ENCODE data around the gene PSD2. TPM values are rescaled to one million over a fixed set of nuclear protein-coding genes. Genes with fewer than 3 reads are reported as not detected.

PSD2 gene
- total RNA-seq, 1 experiment from 2014 or later: 0.12 TPM

DNA sequence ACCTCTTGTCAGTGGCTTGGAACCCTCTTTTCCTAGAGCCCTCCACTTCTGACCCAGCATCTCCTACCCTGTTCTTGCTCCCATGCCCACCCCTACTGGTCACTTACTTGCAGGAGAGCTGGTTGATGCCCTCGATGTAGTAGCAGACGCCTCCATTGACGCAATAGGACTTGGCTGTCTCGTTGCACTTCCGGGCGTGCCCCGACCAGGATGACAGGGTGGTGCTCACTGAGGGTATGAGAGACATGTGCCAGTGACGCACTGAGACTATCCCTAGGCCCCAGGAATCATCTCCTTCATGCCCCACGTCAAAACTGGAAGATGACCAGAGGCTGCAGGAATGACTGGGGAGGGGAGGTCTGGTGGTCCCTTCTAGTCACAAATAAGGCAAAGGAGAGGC is 76.0 kb downstream of the PSD2 start:
- no peak for DNase-seq (ENCODE audit: extremely low read depth, low read depth)

DNA sequence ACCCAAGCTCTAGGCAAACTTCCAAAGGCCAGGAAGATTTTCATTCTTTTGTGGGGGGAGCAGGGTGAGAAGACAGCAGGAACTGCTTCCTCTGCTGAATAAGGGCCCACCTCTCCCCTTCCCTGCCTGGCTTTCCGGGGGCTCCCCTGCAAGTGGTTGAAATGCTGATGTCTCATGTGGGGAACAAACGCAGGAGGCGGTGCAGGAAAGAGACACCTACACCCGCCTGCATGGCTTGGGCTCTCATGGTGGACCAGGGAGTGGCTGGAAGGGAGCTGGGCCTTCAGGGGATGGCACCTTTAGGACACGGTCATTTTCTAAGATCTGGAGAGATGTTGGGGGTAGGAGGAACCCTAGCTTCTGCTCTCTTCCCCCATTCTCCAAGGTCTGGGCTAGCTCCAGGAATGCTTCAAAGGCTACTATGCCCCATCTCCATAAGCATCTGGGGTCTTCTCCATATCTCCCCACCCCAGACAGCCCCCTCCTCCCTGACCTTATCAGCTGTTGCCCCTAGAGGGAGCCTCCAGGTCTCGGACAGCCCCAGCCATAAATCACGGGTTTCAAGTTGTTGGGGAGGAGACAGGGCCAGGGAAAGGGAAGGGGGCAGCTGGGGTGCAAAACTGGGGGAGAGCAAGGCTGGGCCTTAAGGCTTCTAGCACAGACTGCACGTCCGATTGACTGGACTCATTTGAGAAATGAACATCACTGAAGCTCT is 76.6 kb downstream of the PSD2 start:
- DNase-seq (ENCODE audit: extremely low read depth, low read depth): no peak

- no peak for DNase-seq (ENCODE audit: extremely low read depth, low read depth)
Measured at GRCh38 chr5:139872851-139873794, 77.5 kb downstream of the PSD2 start.

DNA sequence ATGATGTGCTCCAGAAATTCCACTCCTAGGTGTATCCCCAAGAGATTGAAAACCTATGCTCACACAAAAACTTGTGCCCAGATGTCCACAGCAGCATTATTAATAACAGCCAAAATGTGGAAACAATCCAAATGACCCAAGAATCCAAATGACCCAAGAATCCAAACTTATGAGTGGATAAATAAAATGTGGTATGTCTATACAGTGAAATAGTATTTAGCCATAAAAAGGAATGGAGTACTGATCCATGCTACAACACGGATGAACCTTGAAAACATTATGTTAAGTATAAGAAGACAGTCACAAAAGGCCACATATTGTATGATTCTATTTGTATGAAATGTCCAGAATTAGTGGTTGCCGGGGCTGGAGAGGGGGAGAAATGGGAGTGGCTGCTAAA is 80.3 kb downstream of the PSD2 start:
- DNase-seq (ENCODE audit: extremely low read depth, low read depth): no peak

GRCh38 chr5:139877129-139877597 is 81.6 kb downstream of the PSD2 start:
- DNase-seq (ENCODE audit: extremely low read depth, low read depth): no peak

DNA sequence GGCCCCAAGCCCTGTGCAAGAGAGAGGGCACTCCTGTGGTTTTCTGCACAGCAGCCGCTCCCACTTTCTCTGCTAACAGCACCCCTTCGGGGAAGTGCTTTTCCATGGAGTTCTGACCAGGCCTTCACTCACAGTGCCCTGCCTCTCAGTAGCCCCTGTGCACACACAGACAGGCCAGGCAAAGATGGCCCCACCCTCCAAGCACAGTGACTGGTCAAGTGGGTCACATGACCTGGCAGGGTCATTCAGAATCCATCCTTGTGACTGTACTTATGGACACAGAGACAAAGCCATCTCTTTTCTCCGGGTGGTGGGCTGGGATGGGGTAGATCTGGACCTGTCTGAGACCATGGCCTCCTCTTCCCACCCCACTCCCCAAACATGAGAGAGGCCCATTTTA is 82.5 kb downstream of the PSD2 start:
- no peak for DNase-seq (ENCODE audit: extremely low read depth, low read depth)

DNA sequence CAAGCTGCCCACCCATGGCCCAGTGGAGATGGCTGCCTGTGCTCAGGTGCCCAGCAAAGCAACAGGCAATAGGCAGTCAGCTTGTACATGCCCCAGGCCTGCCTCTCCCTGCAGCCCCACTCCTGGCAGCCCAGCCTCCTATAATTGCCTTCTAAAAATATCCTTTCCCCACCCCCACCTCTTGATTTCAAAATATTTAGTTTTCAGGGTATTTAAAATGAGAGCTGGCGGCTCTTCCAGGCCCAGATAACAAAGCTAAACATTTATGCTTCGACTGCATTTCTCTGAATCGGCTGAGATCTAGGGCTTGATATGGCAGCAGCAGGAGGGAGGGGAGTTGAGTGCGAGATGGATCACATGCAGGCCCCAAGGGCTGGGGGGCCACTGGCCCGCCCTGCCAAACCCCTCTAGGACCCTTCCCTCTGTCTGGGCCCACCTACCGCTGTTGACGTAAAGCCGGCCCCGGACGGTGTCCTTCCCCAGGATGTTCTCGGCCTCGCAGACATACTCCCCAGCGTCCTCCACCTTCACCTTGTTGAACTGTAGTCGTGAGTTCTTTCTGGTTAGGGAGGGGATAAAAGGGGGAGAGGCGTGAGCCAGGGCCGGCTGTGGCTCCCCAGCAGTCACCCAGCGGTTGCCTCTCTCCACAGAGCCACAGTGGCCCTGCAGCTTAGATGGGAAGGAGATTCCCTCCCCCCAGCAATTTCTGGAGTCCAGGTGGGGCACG is 85.0 kb downstream of the PSD2 start:
- no peak for DNase-seq (ENCODE audit: extremely low read depth, low read depth)

GRCh38 chr5:139881143-139881733 is 85.6 kb downstream of the PSD2 start:
- DNase-seq (ENCODE audit: extremely low read depth, low read depth): no peak

DNA sequence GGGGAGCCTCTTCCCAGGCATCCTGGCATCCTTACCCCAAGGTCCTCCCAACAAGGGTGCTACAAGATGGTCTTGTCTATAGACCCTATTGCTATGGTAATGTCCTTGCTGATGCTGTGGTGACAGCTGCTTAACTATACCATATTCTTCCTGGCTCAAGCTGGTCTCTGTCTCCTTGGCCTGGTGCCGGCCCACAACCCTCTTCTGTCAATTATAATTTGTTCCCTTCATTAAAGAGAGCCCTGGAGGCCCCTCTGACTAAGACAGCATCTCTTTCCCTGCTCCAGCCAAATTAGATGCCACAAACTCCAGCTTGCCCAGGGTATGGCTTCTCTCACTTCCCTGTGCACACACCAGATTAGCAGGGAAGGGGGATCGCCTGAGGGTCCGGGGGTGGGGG is 86.7 kb downstream of the PSD2 start:
- no peak for DNase-seq (ENCODE audit: extremely low read depth, low read depth)

DNA sequence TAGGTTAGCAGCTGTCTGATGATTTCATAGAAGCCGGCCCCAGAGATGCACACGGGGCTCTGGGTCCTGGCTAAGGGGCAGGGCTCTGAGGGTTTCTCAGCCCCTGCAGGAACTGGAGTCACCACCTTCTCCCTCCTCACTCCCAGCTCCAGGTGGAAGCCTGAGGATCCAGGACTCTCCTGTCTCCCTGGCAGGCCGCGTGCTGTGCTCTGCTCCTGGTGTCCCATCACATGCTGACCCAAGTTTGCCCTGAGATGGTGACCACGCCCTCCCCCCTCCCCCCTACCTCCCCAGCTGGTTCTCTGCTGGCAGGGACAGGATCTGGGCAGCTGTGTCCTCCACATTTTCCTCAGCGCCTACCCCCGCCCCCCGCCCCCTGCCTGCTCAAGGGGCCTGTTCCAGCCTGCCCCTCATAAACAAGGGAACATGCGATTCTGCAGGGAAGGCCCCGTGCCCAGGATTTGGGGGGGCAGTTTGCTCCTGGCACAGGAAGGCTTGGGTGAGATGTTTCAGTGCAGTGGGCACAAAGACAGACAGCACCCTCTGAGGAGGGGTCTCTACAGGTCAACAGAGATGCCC is 87.4 kb downstream of the PSD2 start:
- DNase-seq (ENCODE audit: extremely low read depth, low read depth): no peak

- DNase-seq (ENCODE audit: extremely low read depth, low read depth): no peak
Measured at GRCh38 chr5:139884144-139884543, 88.5 kb downstream of the PSD2 start.

- DNase-seq (ENCODE audit: extremely low read depth, low read depth): no peak
Measured at GRCh38 chr5:139884734-139885133, 89.1 kb downstream of the PSD2 start.

DNA sequence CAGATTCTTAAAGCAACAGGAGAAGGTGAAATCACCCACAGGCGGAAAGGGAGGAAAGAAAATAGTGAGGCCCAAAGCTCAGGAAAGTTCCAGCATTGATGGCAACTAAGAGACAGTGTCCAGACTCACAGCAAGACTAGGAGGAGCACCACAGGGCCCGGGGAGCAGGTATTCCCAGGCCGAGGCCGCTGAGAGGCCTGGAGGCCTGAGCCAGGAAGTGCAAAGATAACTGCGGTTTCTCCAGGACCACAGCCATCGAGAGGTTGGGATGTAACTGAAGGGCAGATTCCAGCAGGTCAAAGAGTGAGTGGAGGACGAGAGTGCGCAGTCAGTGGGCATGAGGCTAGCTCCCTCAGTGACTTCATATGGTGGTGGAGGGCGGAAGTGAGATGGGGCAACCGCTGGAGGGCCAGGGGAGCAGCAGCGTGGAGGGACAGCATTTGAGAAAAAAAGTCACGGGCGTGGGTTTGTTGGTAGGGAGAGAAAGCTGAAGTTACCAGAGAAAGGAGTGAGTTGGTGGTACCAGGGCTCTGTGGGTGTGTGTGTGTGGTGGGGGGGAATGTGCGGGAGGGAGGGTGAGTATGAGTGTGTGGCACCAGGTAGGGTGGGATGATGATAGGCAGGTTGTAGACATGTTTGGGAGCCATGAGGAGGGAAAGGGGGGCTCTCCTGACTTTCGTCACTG is 89.7 kb downstream of the PSD2 start:
- DNase-seq (ENCODE audit: extremely low read depth, low read depth): no peak

- DNase-seq (ENCODE audit: extremely low read depth, low read depth): no peak
Measured at GRCh38 chr5:139885857-139886208, 90.2 kb downstream of the PSD2 start.

DNA sequence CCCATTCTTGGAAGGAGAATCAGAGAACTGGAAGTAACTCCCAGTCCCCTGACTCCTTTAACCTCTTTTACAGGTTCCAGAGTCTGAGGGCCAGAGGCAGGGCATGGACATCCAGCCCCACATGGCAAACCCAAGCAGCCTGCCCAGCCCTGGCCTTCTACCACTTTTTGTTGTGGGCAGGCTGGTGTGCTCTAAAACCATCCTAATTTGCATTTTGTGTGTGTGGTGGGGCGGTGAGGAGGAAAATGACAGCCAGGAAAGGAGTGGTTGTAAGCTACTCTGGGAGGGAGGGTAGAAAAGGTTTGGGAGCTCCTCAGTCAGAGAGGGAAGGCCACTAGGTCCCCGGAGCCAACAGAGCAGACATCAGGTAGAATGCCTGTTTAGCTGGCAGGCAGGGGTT is 90.6 kb downstream of the PSD2 start:
- no peak for DNase-seq (ENCODE audit: extremely low read depth, low read depth)

GRCh38 chr5:139888370-139888769 is 92.8 kb downstream of the PSD2 start:
- DNase-seq (ENCODE audit: extremely low read depth, low read depth): no peak

DNA sequence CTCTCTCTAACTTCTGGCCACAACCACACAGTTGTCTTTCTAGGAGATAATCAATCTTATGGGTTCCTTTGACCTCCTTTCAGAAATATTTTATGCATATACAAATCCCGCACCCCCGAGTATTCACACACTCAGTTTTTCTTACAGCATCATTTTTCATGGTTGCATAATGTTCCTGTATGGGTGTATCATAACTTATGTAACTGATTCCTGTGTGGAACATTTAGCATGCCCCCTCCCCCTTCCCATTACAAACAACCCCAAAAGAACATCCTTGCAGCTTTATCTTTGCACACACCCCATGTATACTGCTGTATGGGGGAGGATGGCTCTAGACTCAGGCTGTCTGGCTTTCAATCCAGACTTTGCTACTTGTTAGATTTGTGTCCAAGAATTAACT is 93.8 kb downstream of the PSD2 start:
- no peak for DNase-seq (ENCODE audit: extremely low read depth, low read depth)

GRCh38 chr5:139893873-139894272 is 98.3 kb downstream of the PSD2 start:
- DNase-seq (ENCODE audit: extremely low read depth, low read depth): no peak

Measured in NCI-H460 (cell line).